Calu3 (cell line): ENCODE data around the gene LARP6. TPM values are rescaled to one million over a fixed set of nuclear protein-coding genes. Genes with fewer than 3 reads are reported as not detected.
A peak's percentile ranks its signal among the peaks of the same experiment; 100 is the strongest.

ENCODE experiments used
- Bru-seq: library from RNA; stranded (reverse); fragments of 400-500 nt; gene quantifications from one replicate; lab custom pipeline; 2021; lab: Mats Ljungman, UMichigan
- BruChase-seq, 2 experiments: library from RNA; stranded (reverse); fragments of 400-500 nt; gene quantifications; one replicate each; lab custom pipeline; 2021; lab: Mats Ljungman, UMichigan
- BruUV-seq: library from RNA; stranded (reverse); fragments of 400-500 nt; replicated peaks from 2 replicates; lab custom pipeline; 2021; lab: Mats Ljungman, UMichigan
- CTCF ChIA-PET: fragments of 300-600 bp; sonication (Branson Sonifier 250); formaldehyde crosslinking; loops from one replicate; lab custom pipeline; 2022; ENCODE audit warnings: antibody characterized with exemption; lab: Charles Lee
- DNase-seq: peaks from one replicate; pipeline ENCODE4 v3.0.0; 2022
- H3K27ac Mint-ChIP-seq: one replicate; pipeline ENCODE4 v1.8.0; 2022; ENCODE audit warnings: mixed read lengths; ENCODE audit not compliant: unreplicated experiment
- H3K27me3 Mint-ChIP-seq: one replicate; pipeline ENCODE4 v1.8.0; 2022; ENCODE audit warnings: mixed read lengths; ENCODE audit not compliant: unreplicated experiment
- H3K36me3 Mint-ChIP-seq: one replicate; pipeline ENCODE4 v1.8.0; 2022; ENCODE audit warnings: mild to moderate bottlenecking, moderate library complexity, mixed read lengths; ENCODE audit not compliant: insufficient read depth, unreplicated experiment
- H3K4me1 Mint-ChIP-seq: one replicate; pipeline ENCODE4 v1.8.0; 2022; ENCODE audit warnings: mild to moderate bottlenecking, low read depth, mixed read lengths; ENCODE audit not compliant: unreplicated experiment
- H3K4me3 Mint-ChIP-seq: one replicate; pipeline ENCODE4 v1.8.0; 2022; ENCODE audit warnings: mild to moderate bottlenecking, low read depth, moderate library complexity, mixed read lengths; ENCODE audit not compliant: unreplicated experiment
- H3K9me3 Mint-ChIP-seq: one replicate; pipeline ENCODE4 v1.8.0; 2022; ENCODE audit warnings: low read depth, mixed read lengths; ENCODE audit not compliant: unreplicated experiment
- intact Hi-C: fragments of 100-400 bp; cut with micrococcal nuclease; formaldehyde crosslinking; loops from one replicate; pipeline ENCODE4 v1.10.0; 2022; ENCODE audit not compliant: unreplicated experiment
- long read RNA-seq: library from polyadenylated mRNA; stranded (forward); transcript quantifications from one replicate; pipeline ENCODE4 v2.0.0, GENCODE V29; 2022
- total RNA-seq: library from RNA; stranded (reverse); gene quantifications from 2 replicates; pipeline ENCODE4 v1.2.3, GENCODE V29; 2022
- TF ChIP-seq, protein P1 (sequence below): fragments of 200-600 bp; IDR thresholded peaks from one replicate; pipeline ENCODE4 v1.8.0; 2022; ENCODE audit warnings: antibody characterized with exemption; ENCODE audit not compliant: unreplicated experiment

The LARP6 gene
- 30.4 and 30.8 TPM in 2 replicates for total RNA-seq
- Bru-seq, nascent RNA: percentile 62 among the genes with signal in this experiment
- BruChase-seq, experiment 1, labeled RNA remaining after a 6-hour chase: percentile 58 among the genes with signal in this experiment
- percentile 57 among the genes with signal in this experiment for BruChase-seq, experiment 2, labeled RNA remaining after a 2-hour chase
- long read RNA-seq, full-length matches to known transcripts: 44 of 53 reads
- long read RNA-seq, partial matches to known transcripts: 0 of 53 reads
- long read RNA-seq, other reads (novel, unspliced or antisense): 9 of 53 reads

DNA sequence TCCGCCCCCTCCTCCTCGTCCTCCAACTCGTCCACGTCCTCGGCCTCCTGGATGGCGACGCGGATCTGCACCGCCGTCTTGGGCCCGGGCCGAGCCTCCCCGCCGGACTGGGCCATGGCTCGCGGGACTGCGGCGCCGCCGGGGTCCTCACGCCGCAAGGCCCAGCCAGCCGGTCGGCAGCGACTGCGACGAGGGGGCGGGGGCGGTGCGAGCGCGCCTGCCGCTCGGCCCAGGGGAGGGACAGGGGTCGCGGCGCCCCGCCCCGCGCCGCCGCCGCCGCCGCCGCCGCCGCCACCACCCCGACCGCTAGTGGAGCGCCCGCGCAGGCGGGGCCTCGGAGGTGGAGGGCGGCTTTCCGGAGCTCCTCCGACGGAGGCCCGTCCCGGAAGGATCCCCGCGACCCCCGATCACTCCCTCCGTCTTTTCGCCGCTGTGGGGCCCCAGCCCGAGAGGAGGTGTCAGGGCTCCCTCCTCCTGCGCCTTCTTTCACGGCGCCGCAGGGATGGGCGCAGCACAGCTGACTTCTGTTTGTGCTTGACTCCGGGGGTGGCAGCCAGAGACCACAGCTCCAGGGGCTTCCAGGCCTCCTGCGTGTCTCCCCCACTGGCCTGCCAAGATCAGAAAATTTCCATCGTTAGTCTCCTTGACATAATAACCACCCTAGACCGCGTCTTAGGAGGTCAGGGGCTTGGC, at the start of gene LARP6:
Gene LARP6, minus strand, starts transcription at position 185 of the 693 bp plus-strand sequence. Its CDS starts 69 bp downstream, at position 116.
- DNase-seq: peak; percentile 79
- no TSS peak for BruUV-seq
- peaks cover 2% of the 10 kb centered on the region for H3K9me3 Mint-ChIP-seq
- H3K36me3 Mint-ChIP-seq: peaks cover 37% of the 10 kb centered on the region
- peak within 1 kb of the TSS; percentile 89 for H3K27ac Mint-ChIP-seq
- TF ChIP-seq, protein P1, sequence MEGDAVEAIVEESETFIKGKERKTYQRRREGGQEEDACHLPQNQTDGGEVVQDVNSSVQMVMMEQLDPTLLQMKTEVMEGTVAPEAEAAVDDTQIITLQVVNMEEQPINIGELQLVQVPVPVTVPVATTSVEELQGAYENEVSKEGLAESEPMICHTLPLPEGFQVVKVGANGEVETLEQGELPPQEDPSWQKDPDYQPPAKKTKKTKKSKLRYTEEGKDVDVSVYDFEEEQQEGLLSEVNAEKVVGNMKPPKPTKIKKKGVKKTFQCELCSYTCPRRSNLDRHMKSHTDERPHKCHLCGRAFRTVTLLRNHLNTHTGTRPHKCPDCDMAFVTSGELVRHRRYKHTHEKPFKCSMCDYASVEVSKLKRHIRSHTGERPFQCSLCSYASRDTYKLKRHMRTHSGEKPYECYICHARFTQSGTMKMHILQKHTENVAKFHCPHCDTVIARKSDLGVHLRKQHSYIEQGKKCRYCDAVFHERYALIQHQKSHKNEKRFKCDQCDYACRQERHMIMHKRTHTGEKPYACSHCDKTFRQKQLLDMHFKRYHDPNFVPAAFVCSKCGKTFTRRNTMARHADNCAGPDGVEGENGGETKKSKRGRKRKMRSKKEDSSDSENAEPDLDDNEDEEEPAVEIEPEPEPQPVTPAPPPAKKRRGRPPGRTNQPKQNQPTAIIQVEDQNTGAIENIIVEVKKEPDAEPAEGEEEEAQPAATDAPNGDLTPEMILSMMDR: no peak
- CTCF ChIA-PET: interaction anchor here (0.8 to 1.9 kb wide), 2 partner anchors 9 to 15 kb away, joined by 3 to 5 read pairs; no protein-coding TSS in a partner anchor
- intact Hi-C loops: no loop called here
- H3K4me1 Mint-ChIP-seq: peaks cover 53% of the 10 kb centered on the region
- no peaks in the 10 kb centered on the region for H3K27me3 Mint-ChIP-seq
- peak within 1 kb of the TSS; percentile 91 for H3K4me3 Mint-ChIP-seq

DNA sequence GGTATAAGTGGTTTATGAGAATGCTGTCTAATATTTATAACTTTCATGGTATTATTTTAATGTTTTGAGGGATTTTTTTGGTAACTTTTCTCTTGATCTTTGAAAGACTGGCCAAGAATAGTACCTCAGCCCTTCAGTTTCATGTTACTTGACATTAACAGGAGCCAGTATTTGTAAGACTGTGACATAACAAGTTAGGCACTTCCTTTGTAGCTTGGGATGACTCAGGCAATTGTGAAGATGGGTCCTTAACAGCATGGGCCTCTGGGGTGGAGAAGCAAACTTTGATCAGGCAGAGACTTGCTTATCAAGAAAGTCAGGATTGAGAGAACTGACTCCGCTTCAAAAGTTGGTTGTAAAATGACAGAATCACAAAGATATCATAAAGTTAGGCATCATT, 48.1 kb upstream of the LARP6 start:
- no TSS peak for BruUV-seq
- peaks cover 3% of the 10 kb centered on the region for H3K9me3 Mint-ChIP-seq
- H3K27me3 Mint-ChIP-seq: no peaks in the 10 kb centered on the region
- H3K4me1 Mint-ChIP-seq: peaks cover 10% of the 10 kb centered on the region
- TF ChIP-seq, protein P1: no peak
- DNase-seq: no peak
- intact Hi-C loops: no loop called here
- H3K4me3 Mint-ChIP-seq: no peak overlapping the region
- CTCF ChIA-PET: no interaction called here
- no peaks in the 10 kb centered on the region for H3K36me3 Mint-ChIP-seq
- peak overlapping the region; percentile 13 for H3K27ac Mint-ChIP-seq

DNA sequence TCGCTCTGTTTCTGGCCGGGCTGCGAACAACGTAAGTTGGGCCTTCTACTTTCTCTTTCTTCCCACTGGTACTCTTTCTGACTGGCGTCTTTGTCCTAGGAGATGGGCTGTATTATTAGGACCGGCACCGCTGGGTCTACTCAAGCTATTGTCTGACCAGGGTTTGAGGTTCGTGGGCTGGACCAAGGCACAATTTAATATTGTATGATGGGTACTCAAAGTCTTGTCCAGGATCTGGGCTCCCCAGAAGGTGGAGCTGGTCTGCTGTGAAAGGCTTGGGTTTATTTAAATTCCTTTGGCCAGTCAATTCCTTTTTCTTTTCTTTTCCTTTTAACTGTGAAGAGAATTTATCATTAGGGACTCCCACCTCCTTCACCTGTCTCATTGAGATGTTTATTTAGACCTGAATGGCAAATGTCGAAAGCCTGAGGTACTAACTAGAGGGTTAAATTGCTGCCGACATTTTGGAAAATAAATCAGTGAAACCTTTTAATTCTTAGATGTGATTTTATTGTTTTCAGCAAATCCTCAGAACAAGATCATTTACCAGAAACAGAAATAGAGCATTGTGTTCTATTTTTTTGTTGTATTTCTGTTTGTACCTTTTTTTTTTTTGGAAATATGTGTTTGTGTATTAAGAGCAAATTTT, 39.1 kb upstream of the LARP6 start:
- Mint-ChIP-seq H3K4me1 (peaks cover 34% of the 10 kb centered on the region), H3K36me3 (peaks cover 26% of the 10 kb centered on the region), H3K9me3 (no peaks in the 10 kb centered on the region), H3K27me3 (no peaks in the 10 kb centered on the region), H3K4me3 (peak overlapping the region; percentile 97), H3K27ac (peak overlapping the region; percentile 100)
- TF ChIP-seq, protein P1: no peak
- TSS peak; percentile 54 for BruUV-seq
- intact Hi-C loops: loop anchor here (2.0 to 10.0 kb wide), 3 partner anchors 214 to 550 kb away; no protein-coding TSS in a partner anchor
- peak; percentile 34 for DNase-seq
- CTCF ChIA-PET: interaction anchor here (0.7 to 1.1 kb wide), 2 partner anchors 30 to 205 kb away, joined by 5 to 6 read pairs; no protein-coding TSS in a partner anchor
